SW 1271 (cell line): ENCODE measurements around the gene CRABP2.
A peak's percentile ranks its signal among the peaks of the same experiment; 100 is the strongest.

ENCODE experiments used
- DNase-seq, 2 experiments: peaks; one replicate each; lab custom pipeline; 2025; lab: John Stamatoyannopoulos, UW

Gene CRABP2

GRCh38 chr1:156690675-156691036, 14.7 kb downstream of the CRABP2 start:
- no peak for DNase-seq

- DNase-seq = no peak
Observed at GRCh38 chr1:156689953-156690674, 15.3 kb downstream of the CRABP2 start.

- DNase-seq = peak; percentile 32 to 52
Observed at GRCh38 chr1:156689035-156689952, 16.1 kb downstream of the CRABP2 start.

GRCh38 chr1:156684227-156684782, 21.1 kb downstream of the CRABP2 start:
- DNase-seq = no peak

- DNase-seq = no peak
Observed at GRCh38 chr1:156682166-156682890, 23.1 kb downstream of the CRABP2 start.

- no peak for DNase-seq
Observed at GRCh38 chr1:156681196-156681960, 24.0 kb downstream of the CRABP2 start.

GRCh38 chr1:156680056-156680455, 25.3 kb downstream of the CRABP2 start:
- DNase-seq = no peak

- DNase-seq = peak in 1 of 2 experiments; percentile 48
Observed at GRCh38 chr1:156677616-156678596, 27.5 kb downstream of the CRABP2 start.

GRCh38 chr1:156676820-156677615, 28.4 kb downstream of the CRABP2 start, which contains the start of gene NES:
NES (minus strand) TSS chr1:156677407; CDS start chr1:156677264, 143 bp downstream.
- no peak for DNase-seq

- no peak for DNase-seq
Observed at GRCh38 chr1:156676114-156676819, 29.1 kb downstream of the CRABP2 start.

- DNase-seq = no peak
Observed at GRCh38 chr1:156675210-156676113, 29.9 kb downstream of the CRABP2 start.

GRCh38 chr1:156673387-156674121, 31.8 kb downstream of the CRABP2 start:
- DNase-seq = no peak

GRCh38 chr1:156671804-156672203, 33.6 kb downstream of the CRABP2 start:
- no peak for DNase-seq

GRCh38 chr1:156670791-156671190, 34.6 kb downstream of the CRABP2 start:
- DNase-seq = no peak

GRCh38 chr1:156670359-156670758, 35.0 kb downstream of the CRABP2 start:
- DNase-seq = no peak

GRCh38 chr1:156669794-156670193, 35.6 kb downstream of the CRABP2 start:
- DNase-seq = no peak
